Caco-2 (cell line): Measurements from ENCODE around the gene BCAS3. TPM values are rescaled to one million over a fixed set of nuclear protein-coding genes. Genes with fewer than 3 reads are reported as not detected.
"Not testable (repeated sequence)": the region's sequence is repeated elsewhere in the genome, so short reads cannot be mapped to it uniquely, and the experiment has no call there.

ENCODE experiments used
- BruUV-seq: library from RNA; stranded (reverse); fragments of 400-500 nt; replicated peaks from 2 replicates; lab custom pipeline; 2021; lab: Mats Ljungman, UMichigan
- CTCF ChIA-PET: fragments of 300-600 bp; sonication (Branson Sonifier 250); formaldehyde crosslinking; loops from one replicate; lab custom pipeline; 2022; ENCODE audit warnings: antibody characterized with exemption; lab: Charles Lee
- POLR2A ChIA-PET: fragments of 300-600 bp; sonication (Branson Sonifier 250); formaldehyde crosslinking; loops from one replicate; lab custom pipeline; 2022; ENCODE audit warnings: antibody characterized with exemption; lab: Charles Lee
- DNase-seq, 2 experiments: peaks; one replicate each; pipeline versions ENCODE4 v3.0.0 to v3.0.0-alpha.2; 2020 to 2022
- H3K27me3 ChIP-seq: replicated peaks from 2 replicates; pipeline ENCODE4 v1.6.0; 2011; ENCODE audit warnings: low read length; ENCODE audit not compliant: control insufficient read depth, insufficient read depth
- H3K36me3 ChIP-seq: 2 replicates; pipeline ENCODE4 v1.5.1; 2011; ENCODE audit warnings: low read length; ENCODE audit not compliant: control insufficient read depth, insufficient read depth
- H3K4me1 ChIP-seq: fragments of 250-450 bp; sonication (Bioruptor Pico); 2 replicates; pipeline ENCODE4 v1.5.1; 2020; ENCODE audit warnings: mild to moderate bottlenecking
- H3K4me3 ChIP-seq: 2 replicates; pipeline ENCODE4 v1.5.1; 2011; ENCODE audit warnings: low read depth, mild to moderate bottlenecking, control low read depth, low read length
- H3K9me3 ChIP-seq: fragments of 250-450 bp; sonication (Bioruptor Pico); 2 replicates; pipeline ENCODE4 v1.5.1; 2020; ENCODE audit warnings: mild to moderate bottlenecking, moderate library complexity
- H3K27ac Mint-ChIP-seq: one replicate; pipeline ENCODE4 v1.8.0; 2022; ENCODE audit warnings: mixed read lengths; ENCODE audit not compliant: unreplicated experiment
- H3K27me3 Mint-ChIP-seq: one replicate; pipeline ENCODE4 v1.8.0; 2022; ENCODE audit warnings: mixed read lengths; ENCODE audit not compliant: insufficient read depth, unreplicated experiment
- H3K36me3 Mint-ChIP-seq: one replicate; pipeline ENCODE4 v1.8.0; 2022; ENCODE audit warnings: mild to moderate bottlenecking, mixed read lengths; ENCODE audit not compliant: insufficient read depth, unreplicated experiment
- H3K4me1 Mint-ChIP-seq: one replicate; pipeline ENCODE4 v1.8.0; 2022; ENCODE audit warnings: low read depth, mixed read lengths; ENCODE audit not compliant: unreplicated experiment
- H3K4me3 Mint-ChIP-seq: one replicate; pipeline ENCODE4 v1.8.0; 2022; ENCODE audit warnings: mild to moderate bottlenecking, moderate library complexity, mixed read lengths; ENCODE audit not compliant: unreplicated experiment
- H3K9me3 Mint-ChIP-seq: one replicate; pipeline ENCODE4 v1.8.0; 2022; ENCODE audit warnings: mixed read lengths; ENCODE audit not compliant: unreplicated experiment
- CTCF ChIP-seq, 2 experiments: fragments of 200-600 bp in 1 of 2; IDR thresholded peaks; 1 replicate in 1 of 2; 2 replicates in 1 of 2; pipeline versions ENCODE4 v1.5.1 to v1.8.0; 2011 to 2022; ENCODE audit warnings: antibody characterized with exemption in 1 of 2, control low read depth in 1 of 2, inconsistent platforms in 1 of 2, low read depth in 1 of 2, low read length in 1 of 2, mild to moderate bottlenecking in 1 of 2, moderate library complexity in 1 of 2; ENCODE audit not compliant: insufficient read depth in 1 of 2, severe bottlenecking in 1 of 2, unreplicated experiment in 1 of 2
- intact Hi-C: fragments of 100-400 bp; cut with micrococcal nuclease; formaldehyde crosslinking; loops from one replicate; pipeline ENCODE4 v1.10.0; 2022; ENCODE audit not compliant: unreplicated experiment
- total RNA-seq: library from RNA; stranded (reverse); gene quantifications from 2 replicates; pipeline ENCODE4 v1.2.3, GENCODE V29; 2022

The BCAS3 gene
- total RNA-seq, 1 experiment from 2014 or later, result 44.1 TPM

- H3K36me3 ChIP-seq, result no peaks in the 10 kb centered on the region
- Mint-ChIP-seq H3K27ac (no peak overlapping the region), H3K9me3 (no peaks in the 10 kb centered on the region), H3K27me3 (no peaks in the 10 kb centered on the region), H3K4me3 (no peak overlapping the region), H3K4me1 (no peaks in the 10 kb centered on the region), H3K36me3 (no peaks in the 10 kb centered on the region)
- no peak overlapping the region for H3K4me3 ChIP-seq
- ChIA-PET CTCF (no interaction called here), POLR2A (no interaction called here)
- intact Hi-C loops, result no loop called here
- no peaks in the 10 kb centered on the region for H3K27me3 ChIP-seq
- no peak for TF ChIP-seq CTCF (IDR thresholded peaks at IDR 0.05; ENCODE audit: insufficient read depth in 1 of 2, low read depth in 1 of 2, low read length in 1 of 2, severe bottlenecking in 1 of 2, unreplicated experiment in 1 of 2)
- DNase-seq, result no peak
- H3K9me3 ChIP-seq, result 0 out of 2 replicates have a peak, but pooled peaks cover 5% of the 10 kb centered on the region
- no peaks in the 10 kb centered on the region for H3K4me1 ChIP-seq
- no TSS peak for BruUV-seq
Observed at GRCh38 chr17:60752873-60753577, 75.4 kb downstream of the BCAS3 start.

- Histone ChIP-seq H3K36me3 (no peaks in the 10 kb centered on the region), H3K27me3 (no peaks in the 10 kb centered on the region), H3K4me3 (no peak overlapping the region), H3K9me3 (0 out of 2 replicates have a peak, but pooled peaks cover 5% of the 10 kb centered on the region), H3K4me1 (no peaks in the 10 kb centered on the region)
- ChIA-PET CTCF (no interaction called here), POLR2A (no interaction called here)
- no peak for TF ChIP-seq CTCF (IDR thresholded peaks at IDR 0.05; ENCODE audit: insufficient read depth in 1 of 2, low read depth in 1 of 2, low read length in 1 of 2, severe bottlenecking in 1 of 2, unreplicated experiment in 1 of 2)
- Mint-ChIP-seq H3K27me3 (no peaks in the 10 kb centered on the region), H3K9me3 (no peaks in the 10 kb centered on the region), H3K4me3 (no peak overlapping the region), H3K4me1 (no peaks in the 10 kb centered on the region), H3K27ac (no peak overlapping the region), H3K36me3 (no peaks in the 10 kb centered on the region)
- BruUV-seq, result no TSS peak
- intact Hi-C loops, result no loop called here
- DNase-seq, result no peak
Observed at GRCh38 chr17:60754057-60754604, 76.5 kb downstream of the BCAS3 start.

- DNase-seq, POLR2A ChIA-PET, CTCF ChIA-PET, H3K4me3 Mint-ChIP-seq, H3K4me1 ChIP-seq, H3K27me3 Mint-ChIP-seq, H3K27ac Mint-ChIP-seq, H3K36me3 Mint-ChIP-seq, BruUV-seq, H3K9me3 ChIP-seq, H3K4me3 ChIP-seq, H3K36me3 ChIP-seq, H3K4me1 Mint-ChIP-seq, intact Hi-C loops, H3K27me3 ChIP-seq: not testable (repeated sequence)
- peaks cover 13% of the 10 kb centered on the region for H3K9me3 Mint-ChIP-seq
Observed at GRCh38 chr17:60756798-60757197, 79.1 kb downstream of the BCAS3 start.
